Mammary epithelial cell (primary cell): Measurements from ENCODE around the gene MOB3A.

Source experiments
- CTCF ChIP-seq, 2 donors: IDR thresholded peaks in 1 of 2; conservative IDR thresholded peaks in 1 of 2; 2 replicates each; pipeline ENCODE4 v1.5.1; 2011 to 2012; ENCODE audit warnings: inconsistent platforms in 2 of 2, low read length in 2 of 2, mild to moderate bottlenecking in 2 of 2, control low read depth in 1 of 2, low read depth in 1 of 2; ENCODE audit not compliant: insufficient read depth in 1 of 2; ENCODE audit errors: extremely low read depth in 1 of 2
- EZH2 ChIP-seq: IDR thresholded peaks from 2 replicates; pipeline ENCODE4 v1.6.1; 2012; ENCODE audit warnings: low read length, inconsistent platforms, borderline replicate concordance

GRCh38 chr19:2140138-2140569 lies 44.0 kb upstream of the MOB3A start:
- TF ChIP-seq CTCF (conservative IDR thresholded peaks at IDR 0.05 in 1 of 2, IDR thresholded peaks at IDR 0.05 in 1 of 2; ENCODE audit: extremely low read depth in 1 of 2, insufficient read depth in 1 of 2, low read depth in 1 of 2, low read length in 2 of 2) = no peak
- no peak for TF ChIP-seq EZH2
